Measurements from ENCODE around the gene ENDOU.
A peak's percentile ranks its signal among the peaks of the same experiment; 100 is the strongest.

ENDOU gene

GRCh38 chr12:47751561-47751960 lies 26.3 kb upstream of the ENDOU start:
- Mint-ChIP-seq H3K9me3 (no peaks in the 10 kb centered on the region), H3K27me3 (no peaks in the 10 kb centered on the region), H3K4me1 (peaks cover 43% of the 10 kb centered on the region), H3K4me3 (no peak overlapping the region), H3K36me3 (no peaks in the 10 kb centered on the region), H3K27ac (no peak overlapping the region)
- no peak for ATAC-seq (ENCODE audit: low read depth)
- DNase-seq (ENCODE audit: low spot score in 2 of 2): no peak

- ATAC-seq (ENCODE audit: low read depth) (no peak), DNase-seq (ENCODE audit: low spot score in 2 of 2) (no peak)
- Mint-ChIP-seq H3K4me1 (peaks cover 44% of the 10 kb centered on the region), H3K36me3 (no peaks in the 10 kb centered on the region), H3K27ac (no peak overlapping the region), H3K4me3 (no peak overlapping the region), H3K9me3 (no peaks in the 10 kb centered on the region), H3K27me3 (no peaks in the 10 kb centered on the region)
Measured at GRCh38 chr12:47750916-47751470, 25.7 kb upstream of the ENDOU start.

- Mint-ChIP-seq H3K27me3 (no peaks in the 10 kb centered on the region), H3K27ac (no peak overlapping the region), H3K4me1 (peaks cover 41% of the 10 kb centered on the region), H3K9me3 (no peaks in the 10 kb centered on the region), H3K4me3 (no peak overlapping the region), H3K36me3 (no peaks in the 10 kb centered on the region)
- no peak for DNase-seq (ENCODE audit: low spot score in 2 of 2)
- no peak for ATAC-seq (ENCODE audit: low read depth)
Measured at GRCh38 chr12:47750229-47750798, 25.0 kb upstream of the ENDOU start.

GRCh38 chr12:47748899-47749298 lies 23.6 kb upstream of the ENDOU start:
- Mint-ChIP-seq H3K4me3 (no peak overlapping the region), H3K27me3 (no peaks in the 10 kb centered on the region), H3K36me3 (no peaks in the 10 kb centered on the region), H3K4me1 (peaks cover 37% of the 10 kb centered on the region), H3K9me3 (no peaks in the 10 kb centered on the region), H3K27ac (peak overlapping the region; percentile 62)
- DNase-seq (ENCODE audit: low spot score in 2 of 2) (no peak), ATAC-seq (ENCODE audit: low read depth) (no peak)

- Mint-ChIP-seq H3K36me3 (no peaks in the 10 kb centered on the region), H3K4me3 (no peak overlapping the region), H3K27me3 (no peaks in the 10 kb centered on the region), H3K9me3 (no peaks in the 10 kb centered on the region), H3K4me1 (peaks cover 39% of the 10 kb centered on the region), H3K27ac (peak overlapping the region; percentile 62)
- DNase-seq (ENCODE audit: low spot score in 2 of 2) (no peak), ATAC-seq (ENCODE audit: low read depth) (no peak)
Measured at GRCh38 chr12:47748507-47748828, 23.2 kb upstream of the ENDOU start.

- no peaks in the 10 kb centered on the region for H3K36me3 Mint-ChIP-seq
- H3K27ac Mint-ChIP-seq: no peak overlapping the region
- H3K4me3 Mint-ChIP-seq: no peak overlapping the region
- no peak for DNase-seq (ENCODE audit: low spot score in 2 of 2)
- peaks cover 40% of the 10 kb centered on the region for H3K4me1 Mint-ChIP-seq
- no peak for ATAC-seq (ENCODE audit: low read depth)
- no peaks in the 10 kb centered on the region for H3K27me3 Mint-ChIP-seq
- no peaks in the 10 kb centered on the region for H3K9me3 Mint-ChIP-seq
Measured at GRCh38 chr12:47747596-47748506, 22.6 kb upstream of the ENDOU start.

- Mint-ChIP-seq H3K27me3 (no peaks in the 10 kb centered on the region), H3K9me3 (no peaks in the 10 kb centered on the region), H3K36me3 (no peaks in the 10 kb centered on the region), H3K27ac (no peak overlapping the region), H3K4me1 (peaks cover 43% of the 10 kb centered on the region), H3K4me3 (peak overlapping the region; percentile 6)
- peak in 1 of 2 donors; percentile 46 for DNase-seq (ENCODE audit: low spot score in 2 of 2)
- peak; percentile 94 for ATAC-seq (ENCODE audit: low read depth)
Measured at GRCh38 chr12:47747126-47747525, 21.8 kb upstream of the ENDOU start.

- Mint-ChIP-seq H3K4me1 (peaks cover 45% of the 10 kb centered on the region), H3K4me3 (peak overlapping the region; percentile 18), H3K9me3 (no peaks in the 10 kb centered on the region), H3K27ac (no peak overlapping the region), H3K36me3 (no peaks in the 10 kb centered on the region), H3K27me3 (no peaks in the 10 kb centered on the region)
- DNase-seq (ENCODE audit: low spot score in 2 of 2): no peak
- no peak for ATAC-seq (ENCODE audit: low read depth)
Measured at GRCh38 chr12:47746523-47746922, 21.2 kb upstream of the ENDOU start.

- no peak overlapping the region for H3K4me3 Mint-ChIP-seq
Measured at GRCh38 chr12:47746073-47746472, 20.8 kb upstream of the ENDOU start.

GRCh38 chr12:47745485-47746041 lies 20.3 kb upstream of the ENDOU start:
- H3K4me1 Mint-ChIP-seq: peaks cover 55% of the 10 kb centered on the region
- H3K27ac Mint-ChIP-seq: no peak overlapping the region
- DNase-seq (ENCODE audit: low spot score in 2 of 2) (no peak), ATAC-seq (ENCODE audit: low read depth) (no peak)
- H3K36me3 Mint-ChIP-seq: no peaks in the 10 kb centered on the region
- no peak overlapping the region for H3K4me3 Mint-ChIP-seq
- H3K9me3 Mint-ChIP-seq: no peaks in the 10 kb centered on the region
- no peaks in the 10 kb centered on the region for H3K27me3 Mint-ChIP-seq

More at GRCh38 chr12:47746073-47746472, 20.8 kb upstream of the ENDOU start:
- peaks cover 50% of the 10 kb centered on the region for H3K4me1 Mint-ChIP-seq
- DNase-seq (ENCODE audit: low spot score in 2 of 2) (no peak), ATAC-seq (ENCODE audit: low read depth) (no peak)
- H3K27me3 Mint-ChIP-seq: no peaks in the 10 kb centered on the region
- H3K36me3 Mint-ChIP-seq: no peaks in the 10 kb centered on the region
- H3K9me3 Mint-ChIP-seq: no peaks in the 10 kb centered on the region
- H3K27ac Mint-ChIP-seq: no peak overlapping the region

- no peaks in the 10 kb centered on the region for H3K36me3 Mint-ChIP-seq
- DNase-seq (ENCODE audit: low spot score in 2 of 2) (no peak), ATAC-seq (ENCODE audit: low read depth) (no peak)
- H3K4me1 Mint-ChIP-seq: peaks cover 60% of the 10 kb centered on the region
- no peak overlapping the region for H3K4me3 Mint-ChIP-seq
- no peak overlapping the region for H3K27ac Mint-ChIP-seq
- H3K9me3 Mint-ChIP-seq: no peaks in the 10 kb centered on the region
- no peaks in the 10 kb centered on the region for H3K27me3 Mint-ChIP-seq
Measured at GRCh38 chr12:47744778-47745436, 19.6 kb upstream of the ENDOU start.

- Mint-ChIP-seq H3K4me3 (no peak overlapping the region), H3K9me3 (no peaks in the 10 kb centered on the region), H3K27me3 (no peaks in the 10 kb centered on the region), H3K27ac (no peak overlapping the region), H3K36me3 (no peaks in the 10 kb centered on the region), H3K4me1 (peaks cover 61% of the 10 kb centered on the region)
- ATAC-seq (ENCODE audit: low read depth): no peak
- DNase-seq (ENCODE audit: low spot score in 2 of 2): peak in 1 of 2 donors; percentile 32
Measured at GRCh38 chr12:47744005-47744651, 18.8 kb upstream of the ENDOU start.

- Mint-ChIP-seq H3K4me3 (no peak overlapping the region), H3K4me1 (peaks cover 62% of the 10 kb centered on the region), H3K9me3 (no peaks in the 10 kb centered on the region), H3K27me3 (no peaks in the 10 kb centered on the region), H3K27ac (no peak overlapping the region), H3K36me3 (no peaks in the 10 kb centered on the region)
- ATAC-seq (ENCODE audit: low read depth): no peak
- DNase-seq (ENCODE audit: low spot score in 2 of 2): no peak
Measured at GRCh38 chr12:47743311-47743860, 18.1 kb upstream of the ENDOU start.

Data from memory B cell (primary cell).